Measurements from ENCODE around the gene USP1.

Gene USP1

GRCh38 chr1:62428351-62428750 lies 8.5 kb upstream of the USP1 start:
- no peak for DNase-seq (ENCODE audit: low read depth)

- DNase-seq (ENCODE audit: low read depth), result no peak
Observed at GRCh38 chr1:62429581-62429980, 7.3 kb upstream of the USP1 start.

GRCh38 chr1:62433861-62434617 lies 2.8 kb upstream of the USP1 start:
- DNase-seq (ENCODE audit: low read depth), result no peak

GRCh38 chr1:62434618-62435001 lies 2.2 kb upstream of the USP1 start:
- DNase-seq (ENCODE audit: low read depth), result no peak

- DNase-seq (ENCODE audit: low read depth), result peak; percentile 15
Observed at GRCh38 chr1:62435231-62436038, 1.4 kb upstream of the USP1 start.

- DNase-seq (ENCODE audit: low read depth), result no peak
Observed at GRCh38 chr1:62436039-62436465, 797 bp upstream of the USP1 start.

- DNase-seq (ENCODE audit: low read depth), result peak; percentile 37
Observed at GRCh38 chr1:62437273-62437940, 558 bp downstream of the USP1 start.

- no peak for DNase-seq (ENCODE audit: low read depth)
Observed at GRCh38 chr1:62438163-62438562, 1.3 kb downstream of the USP1 start.

- peak; percentile 30 for DNase-seq (ENCODE audit: low read depth)
Observed at GRCh38 chr1:62439652-62440371, 3.0 kb downstream of the USP1 start.

- no peak for DNase-seq (ENCODE audit: low read depth)
Observed at GRCh38 chr1:62444701-62445100, 7.9 kb downstream of the USP1 start.

- DNase-seq (ENCODE audit: low read depth), result no peak
Observed at GRCh38 chr1:62448221-62448933, 11.5 kb downstream of the USP1 start.

GRCh38 chr1:62450301-62450700 lies 13.5 kb downstream of the USP1 start:
- no peak for DNase-seq (ENCODE audit: low read depth)

- DNase-seq (ENCODE audit: low read depth), result peak; percentile 35
Observed at GRCh38 chr1:62452951-62453350, 16.1 kb downstream of the USP1 start.

GRCh38 chr1:62457955-62458354 lies 21.1 kb downstream of the USP1 start:
- DNase-seq (ENCODE audit: low read depth), result peak; percentile 7

- peak; percentile 8 for DNase-seq (ENCODE audit: low read depth)
Observed at GRCh38 chr1:62462370-62462769, 25.5 kb downstream of the USP1 start.

- no peak for DNase-seq (ENCODE audit: low read depth)
Observed at GRCh38 chr1:62467092-62467491, 30.2 kb downstream of the USP1 start.

- no peak for DNase-seq (ENCODE audit: low read depth)
Observed at GRCh38 chr1:62476525-62477219, 39.8 kb downstream of the USP1 start.

GRCh38 chr1:62481681-62482080 lies 44.8 kb downstream of the USP1 start:
- peak; percentile 17 for DNase-seq (ENCODE audit: low read depth)

GRCh38 chr1:62484824-62485468 lies 48.1 kb downstream of the USP1 start:
- DNase-seq (ENCODE audit: low read depth), result no peak

GRCh38 chr1:62487956-62488355 lies 51.1 kb downstream of the USP1 start:
- no peak for DNase-seq (ENCODE audit: low read depth)
